Measurements from ENCODE around the gene PGBD4.

DNA sequence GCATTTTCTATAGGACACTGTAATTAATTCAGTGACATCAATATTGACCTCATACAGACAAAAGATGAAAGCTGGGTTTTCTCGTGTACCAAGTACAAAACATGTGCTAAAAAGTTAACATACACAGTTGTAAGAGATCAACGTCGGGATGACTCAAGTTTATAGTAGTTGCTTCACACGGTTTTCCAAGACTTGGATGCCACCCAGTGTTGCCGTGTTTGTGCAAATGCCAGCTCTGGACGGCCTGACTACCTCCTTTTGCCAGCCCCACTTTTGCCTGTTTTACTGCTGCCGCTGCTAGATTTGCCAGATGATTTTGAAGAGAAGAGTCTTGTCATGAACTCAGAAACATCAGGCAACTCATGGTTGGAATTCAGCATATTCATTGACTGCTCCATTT lies 17.8 kb upstream of the PGBD4 start:
- TF ChIP-seq, protein P1, sequence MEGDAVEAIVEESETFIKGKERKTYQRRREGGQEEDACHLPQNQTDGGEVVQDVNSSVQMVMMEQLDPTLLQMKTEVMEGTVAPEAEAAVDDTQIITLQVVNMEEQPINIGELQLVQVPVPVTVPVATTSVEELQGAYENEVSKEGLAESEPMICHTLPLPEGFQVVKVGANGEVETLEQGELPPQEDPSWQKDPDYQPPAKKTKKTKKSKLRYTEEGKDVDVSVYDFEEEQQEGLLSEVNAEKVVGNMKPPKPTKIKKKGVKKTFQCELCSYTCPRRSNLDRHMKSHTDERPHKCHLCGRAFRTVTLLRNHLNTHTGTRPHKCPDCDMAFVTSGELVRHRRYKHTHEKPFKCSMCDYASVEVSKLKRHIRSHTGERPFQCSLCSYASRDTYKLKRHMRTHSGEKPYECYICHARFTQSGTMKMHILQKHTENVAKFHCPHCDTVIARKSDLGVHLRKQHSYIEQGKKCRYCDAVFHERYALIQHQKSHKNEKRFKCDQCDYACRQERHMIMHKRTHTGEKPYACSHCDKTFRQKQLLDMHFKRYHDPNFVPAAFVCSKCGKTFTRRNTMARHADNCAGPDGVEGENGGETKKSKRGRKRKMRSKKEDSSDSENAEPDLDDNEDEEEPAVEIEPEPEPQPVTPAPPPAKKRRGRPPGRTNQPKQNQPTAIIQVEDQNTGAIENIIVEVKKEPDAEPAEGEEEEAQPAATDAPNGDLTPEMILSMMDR (IDR thresholded peaks at IDR 0.05; ENCODE audit: low read depth, low read length): no peak
- no peak for TF ChIP-seq EZH2phosphoT487 (IDR thresholded peaks at IDR 0.05; ENCODE audit: low read depth)
